ENCODE measurements around the gene MRPL18. TPM values are rescaled to one million over a fixed set of nuclear protein-coding genes. Genes with fewer than 3 reads are reported as not detected.
"Not testable (repeated sequence)": the region's sequence is repeated elsewhere in the genome, so short reads cannot be mapped to it uniquely, and the experiment has no call there.

Gene MRPL18
- total RNA-seq, 1 donor from 2014 or later: 69.8 TPM

DNA sequence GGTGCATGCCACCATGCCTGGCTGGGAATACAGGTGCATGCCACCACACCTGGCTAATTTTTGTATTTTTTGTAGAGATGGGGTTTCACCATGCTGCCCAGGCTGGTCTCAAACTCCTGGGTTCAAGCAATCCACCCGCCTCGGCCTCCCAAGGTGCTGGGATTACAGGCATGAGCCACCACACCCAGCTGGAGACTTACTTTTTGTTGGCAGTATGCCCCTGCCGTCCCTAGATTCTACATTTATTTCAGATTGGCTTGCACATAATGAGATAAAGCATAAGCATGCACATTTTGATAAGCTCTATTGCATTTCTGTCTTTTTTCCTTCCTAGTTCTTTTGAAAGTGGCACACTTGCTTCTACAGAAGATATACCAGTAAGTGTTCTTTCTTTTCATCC, 26.5 kb downstream of the MRPL18 start:
- not testable (repeated sequence) for DNase-seq (ENCODE audit: low read depth in 2 of 2)

DNA sequence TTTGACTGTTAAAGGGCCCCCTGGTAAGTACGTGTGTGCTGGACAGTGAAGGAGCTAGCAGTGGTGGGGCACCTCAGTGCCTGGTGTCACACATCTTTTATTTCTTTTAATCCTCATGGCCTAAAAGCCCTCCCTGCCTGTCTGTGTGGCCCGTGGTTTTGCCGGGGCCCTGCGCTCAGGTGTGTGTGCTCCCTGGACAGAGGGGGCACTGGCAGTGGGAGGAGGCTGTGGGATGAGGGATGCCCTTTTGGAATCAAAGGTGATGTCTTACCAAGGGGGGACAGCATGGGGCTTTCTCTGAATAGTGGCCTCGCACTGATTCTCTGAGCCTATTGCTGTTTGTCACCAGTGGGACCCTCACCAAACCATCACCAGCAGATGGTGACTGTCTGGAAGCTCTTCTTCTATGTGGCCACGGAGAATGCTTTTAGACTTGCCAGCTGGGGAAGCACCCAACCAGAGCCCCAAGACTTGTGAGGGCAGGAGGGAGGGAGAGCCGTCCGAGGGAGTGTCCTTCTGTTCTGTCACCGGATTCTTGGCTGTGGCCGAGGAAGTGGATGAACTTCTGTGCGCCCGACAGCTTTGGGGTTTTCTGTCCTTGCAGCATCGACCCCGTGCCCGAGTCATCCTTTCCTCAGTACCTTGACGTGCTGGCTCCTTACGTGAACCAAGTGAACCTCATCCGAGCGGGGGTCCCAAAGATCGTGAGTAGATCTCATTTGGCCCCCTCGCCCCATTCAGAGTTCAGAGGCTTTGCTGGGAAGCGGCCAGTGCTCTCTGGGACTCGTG, 27.9 kb downstream of the MRPL18 start:
- no peak for DNase-seq (ENCODE audit: low read depth in 2 of 2)

DNA sequence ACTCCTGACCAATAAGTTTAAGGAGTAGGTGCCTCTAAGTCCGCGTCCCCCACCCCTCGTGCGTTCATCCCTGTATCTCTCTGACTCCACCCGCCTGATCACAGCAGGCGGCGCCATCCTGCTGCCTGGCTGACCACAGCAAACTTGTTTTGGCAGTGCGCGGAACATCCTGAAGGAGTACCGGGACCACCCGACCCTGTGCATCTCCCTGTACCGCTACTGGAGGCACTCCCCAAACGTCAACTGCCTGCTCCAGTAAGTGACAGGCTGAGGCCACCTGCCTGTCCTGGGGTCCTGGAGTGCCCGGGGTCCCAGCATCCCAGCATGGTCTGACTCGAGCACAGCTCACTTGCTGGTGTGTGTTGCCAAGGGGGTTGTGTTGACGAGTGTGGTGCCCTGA, 28.8 kb downstream of the MRPL18 start:
- DNase-seq (ENCODE audit: low read depth in 2 of 2): no peak

DNA sequence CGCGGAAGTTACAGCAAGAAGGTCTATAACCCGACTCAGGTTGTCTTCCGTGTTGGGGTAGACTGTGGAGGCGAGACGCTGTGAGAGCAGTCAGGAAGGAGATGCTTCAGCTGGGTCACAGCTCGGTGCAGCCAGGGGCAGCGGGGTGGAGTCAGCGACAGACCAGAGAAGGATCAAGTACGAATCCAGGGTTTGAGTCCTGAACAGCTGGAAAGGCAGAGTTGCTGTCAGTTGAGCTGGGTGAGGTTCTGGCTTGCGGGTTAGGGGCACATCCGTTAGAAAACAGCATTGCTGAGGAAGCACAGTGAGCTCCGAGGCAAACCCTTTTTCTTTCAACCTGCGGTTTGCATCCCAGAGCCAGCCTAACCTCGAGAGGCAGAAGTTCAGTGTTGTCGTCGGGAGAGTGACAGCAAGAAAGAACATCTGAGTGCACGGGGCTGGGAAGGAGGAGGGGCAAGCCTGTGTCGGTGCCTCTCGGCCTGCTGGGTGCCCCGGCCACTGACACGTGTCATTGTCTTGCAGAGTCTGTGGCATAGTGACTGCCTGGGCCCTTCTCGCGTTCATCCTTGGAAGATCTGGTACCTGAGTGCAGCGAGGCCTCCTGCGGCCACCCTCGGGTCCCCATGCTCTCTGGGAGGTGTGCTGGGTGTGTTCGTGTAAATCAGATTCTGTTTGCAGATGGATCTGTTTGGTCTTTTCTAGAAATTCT, 29.8 kb downstream of the MRPL18 start:
- no peak for DNase-seq (ENCODE audit: low read depth in 2 of 2)

DNA sequence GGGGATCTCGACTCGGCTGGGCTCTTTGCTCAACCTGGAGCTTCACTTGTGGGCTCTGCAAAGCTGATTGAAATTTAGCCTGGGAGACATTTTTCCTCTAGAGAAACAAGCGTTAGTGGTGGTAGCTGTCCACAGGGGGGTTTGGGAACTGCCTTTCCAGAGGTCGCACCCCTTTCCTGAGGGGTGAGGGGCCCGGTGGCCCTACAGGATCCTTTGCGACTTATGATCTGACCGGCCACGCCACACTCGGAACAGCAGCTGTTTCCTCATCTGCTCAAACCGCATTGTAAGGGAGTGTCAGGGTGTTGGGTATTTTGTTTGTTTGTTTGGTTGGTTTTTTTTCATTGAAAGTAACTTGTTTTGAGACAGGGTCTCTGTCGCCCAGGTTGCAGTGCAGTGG, 30.9 kb downstream of the MRPL18 start:
- no peak for DNase-seq (ENCODE audit: low read depth in 2 of 2)

DNA sequence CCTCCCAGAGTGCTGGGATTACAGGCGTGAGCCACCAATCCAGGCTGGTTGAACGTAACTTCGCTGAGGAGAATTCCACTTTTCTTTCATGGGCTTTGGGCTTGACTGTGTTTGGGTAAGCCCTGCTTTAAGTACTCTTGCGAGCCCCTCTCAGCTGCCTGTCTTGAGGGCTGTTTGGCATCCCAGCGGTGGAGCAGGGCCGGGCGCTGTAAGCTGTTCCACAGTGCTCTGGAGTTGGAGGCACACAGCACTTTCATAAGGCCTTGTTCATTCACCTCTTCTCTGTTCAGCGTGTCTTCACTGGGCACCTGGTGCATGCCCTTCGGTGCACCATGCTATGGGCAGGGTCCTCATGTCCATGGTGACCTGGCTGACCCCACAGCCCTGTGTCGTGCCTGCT, 31.5 kb downstream of the MRPL18 start:
- no peak for DNase-seq (ENCODE audit: low read depth in 2 of 2)

DNA sequence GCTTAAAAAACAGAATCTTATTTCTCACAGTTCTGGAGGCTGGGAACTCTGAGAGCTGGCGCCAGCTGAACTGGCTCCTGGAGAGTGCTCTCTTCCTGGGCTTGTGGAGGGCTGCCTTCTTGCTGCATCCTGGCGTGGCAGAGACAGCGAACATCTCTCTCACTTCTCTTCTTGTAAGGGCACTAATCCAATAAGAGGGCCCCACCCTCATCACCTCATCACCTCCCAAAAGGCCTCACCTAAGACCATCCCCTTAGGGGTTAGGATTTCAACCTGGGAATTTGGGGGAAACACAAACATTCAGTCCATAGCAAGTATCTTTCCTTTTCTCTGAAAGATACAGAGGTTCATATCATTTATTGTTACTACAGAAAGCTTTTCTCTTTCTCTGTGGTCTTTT, 33.7 kb downstream of the MRPL18 start:
- no peak for DNase-seq (ENCODE audit: low read depth in 2 of 2)

DNA sequence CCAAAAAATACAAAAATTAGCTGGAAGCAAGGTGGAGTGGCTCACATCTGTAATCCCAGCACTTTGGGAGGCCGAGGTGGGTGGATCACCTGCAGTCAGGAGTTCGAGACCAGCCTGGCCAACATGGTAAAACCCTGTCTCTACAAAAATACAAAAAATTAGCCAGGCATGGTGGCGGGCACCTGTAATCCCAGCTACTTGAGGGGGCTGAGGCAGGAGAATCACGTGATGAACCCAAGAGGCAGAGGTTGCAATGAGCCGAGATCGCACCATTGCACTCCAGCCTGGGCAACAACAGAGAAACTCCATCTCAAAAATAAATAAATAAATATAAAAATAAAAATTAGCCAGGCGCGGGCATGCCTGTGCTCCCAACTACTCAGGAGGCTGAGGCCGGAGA, 34.4 kb downstream of the MRPL18 start:
- DNase-seq (ENCODE audit: low read depth in 2 of 2): not testable (repeated sequence)

DNA sequence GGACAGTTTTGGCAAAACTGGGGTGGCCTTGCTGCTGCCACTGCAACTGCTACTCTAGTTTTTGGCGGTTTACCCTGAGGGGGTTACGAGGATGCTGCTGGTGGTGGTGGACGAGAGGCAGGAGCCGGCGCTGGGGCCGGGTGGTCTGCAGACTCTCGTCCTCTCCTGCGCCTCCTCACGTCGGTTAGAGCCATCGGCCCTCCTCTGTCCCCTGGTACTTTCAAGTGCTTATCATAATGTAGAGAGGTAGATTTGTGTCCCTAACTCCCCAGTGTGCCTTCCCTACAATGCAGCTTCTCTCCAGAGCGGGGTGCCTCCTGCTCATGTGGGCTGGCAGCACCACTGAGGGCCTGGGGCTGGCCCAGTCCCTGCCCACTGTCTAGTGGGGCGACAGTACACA, 35.7 kb downstream of the MRPL18 start:
- DNase-seq (ENCODE audit: low read depth in 2 of 2): no peak

DNA sequence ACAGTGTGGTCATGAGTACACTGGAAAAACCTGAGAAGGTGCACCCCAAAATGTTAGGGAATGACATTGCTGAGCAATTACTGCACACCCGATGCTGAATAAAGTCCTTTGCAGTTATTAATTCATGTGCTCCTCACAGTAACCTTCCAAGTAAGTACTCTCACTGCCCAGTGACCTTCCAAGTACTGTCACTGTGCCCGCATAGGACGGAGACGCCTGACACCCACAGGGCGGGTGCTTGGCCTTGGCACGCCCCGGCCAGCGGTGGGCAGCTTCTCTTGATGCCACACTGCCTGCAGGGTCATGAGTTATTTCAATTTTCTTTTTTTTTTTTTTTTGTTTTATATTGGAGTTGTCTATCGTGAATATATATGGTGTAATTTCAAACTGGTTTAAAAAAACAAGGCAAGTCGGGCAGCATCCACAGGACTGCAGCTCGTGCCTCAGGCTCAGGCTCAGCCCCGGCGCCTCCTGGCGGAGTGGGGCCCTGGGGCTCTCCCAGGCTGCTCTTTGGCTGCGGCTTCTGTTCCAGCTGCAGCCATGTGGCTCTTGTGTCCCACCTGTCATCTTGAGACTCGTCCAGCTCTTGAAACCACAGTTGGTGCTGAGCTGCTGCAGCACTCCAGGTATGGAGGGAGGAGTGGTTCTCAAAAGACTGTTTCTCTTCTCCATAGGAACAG, 36.8 kb downstream of the MRPL18 start:
- DNase-seq (ENCODE audit: low read depth in 2 of 2): no peak

DNA sequence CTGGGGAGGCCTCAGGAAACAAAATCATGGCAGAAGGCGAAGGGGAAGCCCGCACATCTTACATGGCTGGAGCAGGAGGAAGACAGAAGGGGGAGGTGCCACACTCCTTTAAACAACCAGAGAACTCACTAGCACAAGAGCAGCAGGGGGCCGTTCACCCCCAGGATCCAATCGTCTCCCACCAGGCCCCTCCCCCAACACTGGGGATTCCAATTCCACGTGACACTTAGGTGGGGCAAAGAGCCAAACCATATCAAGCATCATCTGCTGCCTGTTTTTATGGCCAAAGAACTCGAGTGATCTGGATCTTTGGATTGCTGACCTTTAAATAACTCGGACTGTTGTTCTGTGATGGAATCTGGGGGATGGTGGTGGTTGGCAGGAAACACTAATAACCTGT, 37.8 kb downstream of the MRPL18 start:
- DNase-seq (ENCODE audit: low read depth in 2 of 2): no peak

DNA sequence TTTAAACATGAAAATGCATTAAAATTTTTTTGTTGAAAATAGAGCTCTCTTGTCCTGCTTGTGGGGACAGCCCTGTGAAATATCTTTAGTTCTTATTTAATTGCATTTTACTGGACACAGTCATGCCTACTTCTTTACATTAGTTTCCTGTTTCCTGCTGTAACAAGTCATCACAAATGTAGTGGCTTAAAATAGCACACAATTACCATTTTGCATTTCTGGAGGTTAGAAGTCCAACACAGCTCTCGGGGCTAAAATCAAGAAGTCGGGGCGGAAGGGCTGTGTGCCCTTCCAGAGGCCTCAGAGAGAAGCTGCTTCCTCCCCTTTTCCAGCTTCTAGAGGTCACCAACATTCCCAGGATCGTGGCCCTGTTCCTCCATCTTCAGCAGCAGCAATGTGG, 39.3 kb downstream of the MRPL18 start:
- no peak for DNase-seq (ENCODE audit: low read depth in 2 of 2)

DNA sequence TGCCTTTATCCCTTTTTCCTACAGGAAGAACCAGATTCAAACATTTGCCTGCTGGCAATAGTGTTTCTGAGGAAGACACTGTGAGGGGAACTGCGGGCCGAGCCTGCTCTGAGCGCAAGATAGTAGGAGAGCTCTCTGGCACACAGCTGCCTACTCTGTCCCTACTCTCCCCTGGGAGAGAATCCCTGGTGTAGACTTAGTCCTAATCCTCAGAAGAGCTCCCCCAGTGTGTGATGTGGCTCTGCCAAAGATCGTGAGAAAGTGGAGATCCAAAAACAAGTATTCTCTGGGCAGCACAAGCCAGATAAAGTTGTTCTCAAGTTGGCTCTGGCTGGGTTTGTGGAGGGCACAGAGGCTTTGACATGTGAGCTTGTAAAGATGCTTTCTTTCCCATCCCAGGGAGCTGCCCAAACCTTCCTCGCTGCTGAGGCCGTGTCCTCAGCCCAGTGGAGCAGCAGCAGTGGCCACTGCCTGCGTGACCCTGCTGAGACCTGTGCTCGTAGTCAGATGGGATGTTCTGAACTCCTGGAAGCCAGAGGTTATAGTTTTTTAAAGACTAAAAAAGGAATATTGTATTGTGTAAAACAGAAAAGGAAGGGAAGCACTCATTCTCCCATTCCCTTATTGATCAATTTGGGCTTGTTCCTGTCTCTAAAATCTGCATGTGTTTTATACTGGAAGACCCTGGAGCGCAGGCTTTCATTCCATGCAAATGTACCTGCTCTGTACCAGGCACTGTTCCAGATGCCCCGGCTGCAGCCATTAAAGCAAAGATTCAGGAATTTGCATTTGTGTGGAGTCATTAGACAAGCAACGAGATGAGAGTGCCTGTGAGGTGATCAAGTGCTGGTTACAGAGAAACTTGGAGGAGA, 40.5 kb downstream of the MRPL18 start:
- no peak for DNase-seq (ENCODE audit: low read depth in 2 of 2)

DNA sequence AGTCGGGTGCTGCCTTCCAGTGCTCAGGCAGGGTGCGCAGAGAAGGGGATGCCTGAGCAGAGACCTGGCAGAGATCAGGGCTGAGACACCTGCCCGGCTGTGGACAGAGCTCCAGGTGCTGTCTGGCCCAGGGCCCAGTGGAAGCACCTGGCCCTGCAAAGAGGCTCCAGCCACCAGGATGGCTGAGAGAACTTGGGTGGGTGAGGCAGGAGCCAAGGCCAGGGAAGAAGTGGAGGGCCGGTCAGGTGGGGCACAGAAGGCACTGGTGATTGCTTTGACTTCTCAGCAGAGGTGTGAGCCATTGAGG, 41.1 kb downstream of the MRPL18 start:
- no peak for DNase-seq (ENCODE audit: low read depth in 2 of 2)

DNA sequence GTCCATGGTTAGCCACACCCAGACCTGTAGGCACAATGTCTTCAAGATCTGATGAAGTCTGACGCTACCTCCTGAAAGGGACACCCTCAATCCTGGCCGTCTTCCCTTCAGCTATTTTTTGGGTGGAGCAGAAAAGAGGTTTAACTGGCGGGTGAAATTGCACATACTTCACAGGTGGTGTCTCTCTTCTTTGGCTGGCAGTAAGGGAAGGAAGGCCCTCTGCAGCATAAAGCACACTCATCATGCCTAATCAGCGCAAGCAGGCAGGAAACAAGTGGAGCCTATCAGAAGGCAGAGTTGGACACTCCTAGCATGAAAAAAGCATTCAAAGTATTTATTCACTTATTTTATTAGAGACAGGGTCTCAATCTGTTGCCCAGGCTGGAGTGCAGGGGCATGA, 42.7 kb downstream of the MRPL18 start:
- DNase-seq (ENCODE audit: low read depth in 2 of 2): no peak

DNA sequence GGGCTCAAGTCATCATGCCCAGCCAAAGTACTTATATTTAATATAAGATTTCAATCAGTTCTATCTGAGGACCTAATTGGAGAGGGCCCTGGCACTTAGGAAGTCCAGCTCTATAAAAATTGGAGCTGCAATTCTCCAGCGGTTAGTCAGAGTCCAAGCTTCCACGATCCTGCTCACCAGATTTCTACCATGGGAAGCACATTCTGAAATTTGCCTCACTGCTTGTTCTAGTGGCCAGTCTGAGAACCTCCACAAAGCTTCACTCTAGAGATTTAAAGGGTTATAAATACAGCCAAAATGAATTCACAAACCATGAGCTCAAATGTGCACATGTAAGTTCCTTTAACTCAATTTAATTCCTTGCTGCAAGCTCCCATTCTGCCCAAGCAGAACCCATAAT, 43.3 kb downstream of the MRPL18 start:
- no peak for DNase-seq (ENCODE audit: low read depth in 2 of 2)

DNA sequence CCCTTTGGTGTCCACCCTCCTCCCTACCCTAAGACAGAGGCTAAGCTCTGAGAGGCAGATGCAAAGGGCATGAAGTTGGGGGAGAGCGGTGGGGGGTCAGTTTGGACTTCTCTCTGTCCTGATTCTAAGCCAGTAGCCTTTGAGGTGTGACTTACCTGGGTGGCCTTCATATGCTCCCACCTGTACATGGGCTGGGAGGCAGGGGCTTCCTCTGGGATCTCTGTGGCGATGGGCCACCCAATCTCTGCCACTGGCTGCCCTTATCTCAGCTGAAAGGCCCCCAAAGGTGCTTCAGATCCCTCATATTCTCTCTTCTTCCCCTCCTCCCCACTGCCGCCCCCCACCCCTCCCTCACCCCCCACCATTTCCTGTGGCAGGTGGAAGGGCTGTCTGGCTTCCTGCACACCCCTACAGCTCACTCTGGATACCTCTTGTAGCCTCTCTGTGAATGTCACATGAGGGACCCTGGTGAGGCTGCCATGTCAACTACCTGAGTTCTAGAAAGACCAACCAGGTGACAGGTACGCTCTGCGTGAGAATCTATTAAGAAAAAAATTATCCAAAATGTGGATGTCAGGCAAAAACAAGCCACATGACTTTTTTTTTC, 43.8 kb downstream of the MRPL18 start:
- no peak for DNase-seq (ENCODE audit: low read depth in 2 of 2)

DNA sequence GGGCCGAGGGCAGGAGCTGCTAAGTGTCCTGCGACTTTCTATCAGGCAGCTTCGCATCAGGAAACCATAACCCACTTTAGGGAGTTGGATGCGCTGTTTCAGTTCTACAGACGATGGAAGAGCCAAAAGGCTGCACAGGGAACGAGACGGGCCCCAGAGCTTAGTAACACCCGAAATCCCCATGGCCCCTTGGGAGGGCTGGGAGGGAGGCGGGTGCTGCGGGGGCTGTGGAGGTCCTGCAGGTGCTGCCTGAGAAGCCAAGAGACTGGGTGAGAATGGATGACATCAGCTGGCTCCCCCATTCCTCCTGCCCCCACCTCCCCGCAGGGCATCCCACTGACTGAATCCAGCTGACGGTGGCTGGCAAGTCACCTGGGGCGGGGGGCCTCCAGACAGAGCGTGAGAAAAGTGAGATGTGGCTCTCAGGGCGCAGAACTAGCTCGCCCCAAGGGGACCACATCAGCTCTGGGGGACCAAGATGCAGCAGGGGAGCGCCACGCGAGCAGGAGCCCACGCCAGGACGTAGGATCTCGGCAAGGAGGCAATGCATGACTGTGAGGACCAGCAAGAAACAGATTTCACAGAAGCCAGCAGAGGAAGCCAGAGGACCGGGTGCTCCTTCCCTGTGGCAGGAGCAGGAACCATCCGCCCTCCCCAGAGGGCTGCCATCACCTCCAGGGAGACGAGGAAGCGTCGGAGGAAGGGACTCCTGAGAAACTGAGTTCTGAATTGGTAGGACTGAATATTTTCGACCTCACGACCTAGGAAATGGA, 46.6 kb downstream of the MRPL18 start:
- DNase-seq (ENCODE audit: low read depth in 2 of 2): no peak

DNA sequence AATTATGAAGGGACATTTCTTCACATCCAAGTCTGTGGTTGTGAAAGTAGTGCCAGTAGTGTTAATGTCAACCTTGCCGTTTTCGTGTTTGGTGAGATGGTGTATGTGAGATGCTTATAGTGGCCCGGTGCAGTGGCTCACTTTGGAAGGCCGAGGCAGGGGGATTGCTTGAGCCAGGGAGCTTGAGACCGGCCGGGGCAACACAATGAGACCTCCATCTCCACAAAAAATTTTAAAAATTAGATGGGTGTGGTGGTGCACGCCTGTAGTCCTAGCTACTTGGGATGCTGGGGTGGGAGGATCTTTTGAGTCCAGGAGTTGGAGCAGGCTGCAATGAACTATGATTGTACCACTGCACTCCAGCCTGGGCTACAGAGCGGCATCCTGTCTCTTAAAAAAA, 47.2 kb downstream of the MRPL18 start:
- no peak for DNase-seq (ENCODE audit: low read depth in 2 of 2)

DNA sequence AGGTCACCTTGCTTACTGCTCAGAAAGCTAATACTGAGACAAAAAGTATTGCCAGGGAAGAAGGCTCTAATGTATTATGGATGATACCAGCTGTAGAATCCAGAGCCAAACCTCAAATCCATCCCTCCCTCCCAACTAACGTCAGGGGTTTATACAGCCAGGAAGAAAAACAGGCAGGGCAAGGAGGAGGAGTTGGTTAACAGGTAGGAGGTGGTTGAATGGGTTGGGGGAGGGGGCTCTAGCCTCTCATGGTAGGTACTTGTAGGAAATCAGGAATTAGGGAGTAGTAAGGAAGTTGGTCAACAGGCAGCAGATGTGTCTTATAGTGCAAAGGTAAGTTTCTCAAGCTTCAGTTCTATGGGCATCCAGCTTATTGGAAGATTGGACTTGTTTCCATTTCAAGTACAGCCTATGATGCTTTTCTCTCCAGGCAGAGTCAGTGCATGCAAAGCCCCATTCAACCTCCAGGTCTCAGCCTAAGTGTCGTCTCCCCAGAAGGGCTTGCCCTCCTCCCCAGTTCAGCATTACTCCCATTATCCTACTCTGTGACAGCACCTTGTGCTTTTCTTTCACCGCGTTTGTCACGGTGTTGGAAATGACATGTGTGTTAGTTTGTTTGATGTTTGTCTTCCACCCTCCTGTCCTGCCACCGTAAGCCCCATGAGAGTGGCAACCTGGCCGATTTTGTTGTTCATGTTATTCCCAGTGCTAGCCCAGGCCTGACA, 47.9 kb downstream of the MRPL18 start:
- no peak for DNase-seq (ENCODE audit: low read depth in 2 of 2)
